Measurements from ENCODE around the gene UPF2.

The UPF2 gene

GRCh38 chr10:11933577-11934223 lies 108.9 kb downstream of the UPF2 start:
- TF ChIP-seq CTCF (conservative IDR thresholded peaks at IDR 0.05; ENCODE audit: low read length): no peak
- DNase-seq (ENCODE audit: low read depth): no peak
- H3K4me3 ChIP-seq (ENCODE audit: low read length): no peak overlapping the region

GRCh38 chr10:11931038-11931437 lies 111.6 kb downstream of the UPF2 start:
- DNase-seq (ENCODE audit: low read depth): no peak
- no peak for TF ChIP-seq CTCF (conservative IDR thresholded peaks at IDR 0.05; ENCODE audit: low read length)
- no peak overlapping the region for H3K4me3 ChIP-seq (ENCODE audit: low read length)

GRCh38 chr10:11930312-11930978 lies 112.2 kb downstream of the UPF2 start:
- no peak overlapping the region for H3K4me3 ChIP-seq (ENCODE audit: low read length)
- no peak for DNase-seq (ENCODE audit: low read depth)
- TF ChIP-seq CTCF (conservative IDR thresholded peaks at IDR 0.05; ENCODE audit: low read length): no peak

- no peak for TF ChIP-seq CTCF (conservative IDR thresholded peaks at IDR 0.05; ENCODE audit: low read length)
- DNase-seq (ENCODE audit: low read depth): no peak
These were observed 114.9 kb downstream of the UPF2 start for GRCh38 chr10:11927746-11928145.

GRCh38 chr10:11921800-11922392 lies 120.7 kb downstream of the UPF2 start:
- no peak for DNase-seq (ENCODE audit: low read depth)
- no peak for TF ChIP-seq CTCF (conservative IDR thresholded peaks at IDR 0.05; ENCODE audit: low read length)
- H3K4me3 ChIP-seq (ENCODE audit: low read length): no peak overlapping the region

More at GRCh38 chr10:11927746-11928145, 114.9 kb downstream of the UPF2 start:
- H3K4me3 ChIP-seq (ENCODE audit: low read length): no peak overlapping the region

GRCh38 chr10:11919271-11919670 lies 123.3 kb downstream of the UPF2 start:
- TF ChIP-seq CTCF (conservative IDR thresholded peaks at IDR 0.05; ENCODE audit: low read length): no peak
- no peak for DNase-seq (ENCODE audit: low read depth)
- H3K4me3 ChIP-seq (ENCODE audit: low read length): no peak overlapping the region

- no peak for TF ChIP-seq CTCF (conservative IDR thresholded peaks at IDR 0.05; ENCODE audit: low read length)
These were observed 124.2 kb downstream of the UPF2 start for GRCh38 chr10:11918384-11918783.

More at GRCh38 chr10:11918384-11918783, 124.2 kb downstream of the UPF2 start:
- no peak overlapping the region for H3K4me3 ChIP-seq (ENCODE audit: low read length)
- DNase-seq (ENCODE audit: low read depth): no peak
